GM21381 (cell line): ENCODE measurements around the gene MAMDC2.
A peak's percentile ranks its signal among the peaks of the same experiment; 100 is the strongest.

Experiments
- ATAC-seq: cut with Tn5 transposase; IDR thresholded peaks from one replicate; pipeline ENCODE4 v1.9.1; 2021; ENCODE audit warnings: mild to moderate bottlenecking, moderate library complexity; ENCODE audit not compliant: unreplicated experiment

Gene MAMDC2

DNA sequence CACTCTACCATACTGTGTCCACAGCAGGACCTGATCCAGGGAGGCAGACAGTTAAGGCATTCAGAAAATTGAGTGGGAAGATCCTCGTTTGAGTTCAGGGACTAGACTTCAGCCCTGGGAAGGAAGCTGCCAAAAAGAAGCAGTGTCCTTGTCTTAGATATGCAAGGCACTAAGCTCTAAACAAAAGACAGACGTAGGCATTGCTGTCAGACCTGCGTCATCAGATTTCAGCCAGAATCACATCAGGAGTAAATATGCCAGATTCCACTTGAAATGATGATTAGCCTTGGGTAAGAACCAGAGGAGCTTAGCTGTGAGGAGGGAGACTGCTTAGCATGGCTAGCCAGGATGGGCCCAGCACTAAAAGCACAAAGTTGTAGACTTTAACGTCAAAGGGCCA is 56.7 kb downstream of the MAMDC2 start:
- no peak for ATAC-seq

DNA sequence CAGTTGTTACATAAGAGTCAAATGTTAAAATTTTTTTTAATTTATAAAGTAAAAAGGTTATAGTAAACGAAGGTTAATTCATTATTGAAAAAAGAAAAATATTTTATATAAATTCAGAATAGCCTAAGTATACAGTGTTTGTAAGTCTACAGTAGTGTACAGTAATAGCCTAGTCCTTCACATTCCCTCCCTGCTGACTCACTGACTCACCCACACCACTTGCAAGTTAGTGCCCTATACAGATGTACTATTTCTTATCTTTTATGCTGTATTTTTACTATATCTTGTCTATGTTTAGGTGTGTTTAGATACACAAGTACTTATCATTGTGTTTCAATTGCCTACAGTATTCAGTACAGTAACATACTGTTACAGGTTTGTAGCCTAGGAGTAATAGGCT is 57.6 kb downstream of the MAMDC2 start:
- ATAC-seq, result no peak

DNA sequence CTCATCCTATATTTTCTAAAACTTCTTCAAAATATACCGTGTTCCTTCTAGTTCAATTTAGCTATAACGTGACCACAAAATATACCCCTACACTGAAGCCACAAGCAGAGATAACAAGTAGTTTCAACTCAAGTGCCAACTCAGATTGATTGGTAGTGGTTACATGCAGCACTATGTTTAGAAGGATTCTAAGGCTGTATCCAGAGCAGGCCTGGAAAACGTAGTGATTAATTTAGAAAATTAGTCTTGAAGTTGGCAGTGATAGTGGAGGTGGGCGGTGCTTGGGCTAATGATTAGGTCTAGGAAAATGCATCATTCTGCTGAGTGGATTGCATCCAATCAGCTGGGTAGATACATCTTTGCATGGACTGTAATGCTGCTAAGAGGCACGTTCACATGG is 61.5 kb downstream of the MAMDC2 start:
- ATAC-seq, result no peak

DNA sequence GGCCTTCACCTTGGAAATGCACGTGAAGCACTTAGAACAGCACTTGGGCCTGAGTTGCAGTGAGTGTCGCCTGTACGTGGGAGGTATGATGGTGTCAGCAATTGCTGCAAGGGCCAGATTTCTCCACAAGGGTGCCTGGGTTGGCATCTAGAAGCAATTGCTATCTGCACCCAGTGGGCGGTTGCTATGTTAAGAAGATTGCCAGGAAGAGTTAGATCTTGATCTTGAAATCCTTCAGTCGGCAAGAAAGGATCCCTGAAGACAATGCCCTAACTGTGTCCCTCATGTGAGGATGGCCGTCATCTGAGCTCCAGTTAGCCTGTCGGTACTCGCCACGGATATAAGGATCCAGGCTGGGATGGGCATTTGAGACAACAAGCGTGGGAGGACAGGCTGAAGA is 62.9 kb downstream of the MAMDC2 start:
- ATAC-seq, result no peak

DNA sequence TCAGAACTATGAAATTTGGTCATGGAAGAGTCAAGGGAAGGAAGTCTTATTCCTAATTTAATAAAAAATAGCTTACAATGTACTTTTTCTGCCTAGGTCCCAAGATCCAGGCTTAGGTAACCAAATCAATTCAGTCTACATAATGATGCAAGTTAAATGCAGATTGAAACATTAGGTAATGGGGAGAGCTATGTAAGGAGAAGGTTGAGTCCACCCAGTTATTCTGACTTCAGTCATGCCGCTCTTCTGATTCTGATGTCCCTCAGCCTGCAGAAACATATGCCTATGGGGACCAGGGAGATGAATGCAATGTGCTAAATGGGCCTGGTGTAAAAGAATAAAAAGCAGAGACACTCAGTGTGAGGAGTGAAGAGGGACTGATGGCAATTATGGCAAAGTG is 63.9 kb downstream of the MAMDC2 start:
- no peak for ATAC-seq

DNA sequence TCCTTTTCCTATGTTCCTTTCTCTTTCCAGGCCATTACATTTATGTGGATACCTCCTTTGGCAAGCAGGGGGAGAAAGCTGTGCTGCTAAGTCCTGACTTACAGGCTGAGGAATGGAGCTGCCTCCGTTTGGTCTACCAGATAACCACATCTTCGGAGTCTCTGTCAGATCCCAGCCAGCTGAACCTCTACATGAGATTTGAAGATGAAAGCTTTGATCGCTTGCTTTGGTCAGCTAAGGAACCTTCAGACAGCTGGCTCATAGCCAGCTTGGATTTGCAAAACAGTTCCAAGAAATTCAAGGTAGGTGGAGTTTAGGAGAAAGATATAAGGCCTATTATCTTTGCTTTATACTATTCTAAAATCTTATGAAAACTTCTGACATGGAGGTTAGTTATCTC is 64.5 kb downstream of the MAMDC2 start:
- no peak for ATAC-seq

DNA sequence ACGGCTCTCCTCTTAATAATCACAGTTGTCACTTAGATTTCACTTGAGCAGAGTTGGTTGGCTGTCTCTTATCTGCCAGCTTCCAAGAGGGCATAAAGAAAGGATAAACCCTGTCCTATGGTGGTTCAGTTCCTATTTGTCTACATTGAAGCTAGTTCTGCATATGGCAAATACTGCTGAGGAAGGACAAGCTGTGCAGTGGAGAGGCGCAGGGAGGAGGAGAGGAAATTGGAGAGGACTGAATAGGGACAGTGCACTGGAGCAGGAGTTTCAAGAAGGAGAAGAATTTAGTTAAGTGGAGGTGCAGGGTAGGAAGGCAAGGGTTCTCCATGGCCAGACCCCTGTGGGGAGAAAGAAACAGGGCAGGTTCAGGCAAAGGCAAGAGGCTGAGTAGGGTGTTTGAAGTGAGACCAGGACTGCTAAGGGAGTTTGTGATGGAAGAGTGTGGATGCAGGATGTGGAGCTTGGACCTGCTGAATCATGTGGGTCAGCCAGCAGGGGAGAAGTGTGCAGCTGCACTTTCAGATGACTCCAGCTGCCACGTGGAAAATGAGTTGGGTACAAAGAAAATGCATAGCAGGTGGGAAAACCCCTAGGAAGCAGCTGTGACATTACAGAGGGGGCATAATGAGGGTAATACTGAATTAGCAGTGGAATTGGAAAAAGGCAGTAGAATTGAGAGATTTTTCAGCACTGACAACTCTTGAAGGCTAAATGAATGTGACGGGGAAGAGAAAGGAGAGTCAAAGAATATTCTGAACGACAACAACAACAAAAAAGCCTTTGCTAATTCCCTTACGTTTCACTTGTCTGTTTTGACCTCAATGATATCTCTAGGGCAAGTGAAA is 66.8 kb downstream of the MAMDC2 start:
- no peak for ATAC-seq

DNA sequence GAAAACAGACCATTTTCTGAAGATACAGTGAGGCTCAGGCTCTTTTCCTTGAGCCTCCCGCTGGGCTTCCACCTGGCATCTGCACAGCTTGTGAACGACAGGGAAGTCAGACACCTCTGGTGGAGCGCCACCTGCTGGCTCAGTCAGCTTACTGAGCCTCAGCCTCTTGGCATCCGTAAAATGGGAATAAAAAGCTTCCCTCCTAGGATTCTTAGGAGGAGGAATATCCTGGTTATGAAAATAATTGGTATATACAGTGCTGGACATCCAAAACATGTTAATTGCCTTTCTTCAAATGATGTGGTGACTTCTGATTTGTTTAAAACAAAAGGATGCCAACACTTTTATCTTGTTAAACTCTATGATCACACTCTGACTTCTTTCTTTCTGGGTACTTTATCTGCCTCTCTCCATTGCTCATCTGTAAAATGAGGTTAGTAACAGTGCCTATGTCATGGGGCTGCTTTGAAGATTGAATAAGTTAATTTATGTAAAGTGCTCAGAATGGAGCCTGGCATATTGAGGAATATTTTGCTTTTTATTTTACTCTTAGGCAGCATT is 67.5 kb downstream of the MAMDC2 start:
- ATAC-seq, result peak; percentile 64

DNA sequence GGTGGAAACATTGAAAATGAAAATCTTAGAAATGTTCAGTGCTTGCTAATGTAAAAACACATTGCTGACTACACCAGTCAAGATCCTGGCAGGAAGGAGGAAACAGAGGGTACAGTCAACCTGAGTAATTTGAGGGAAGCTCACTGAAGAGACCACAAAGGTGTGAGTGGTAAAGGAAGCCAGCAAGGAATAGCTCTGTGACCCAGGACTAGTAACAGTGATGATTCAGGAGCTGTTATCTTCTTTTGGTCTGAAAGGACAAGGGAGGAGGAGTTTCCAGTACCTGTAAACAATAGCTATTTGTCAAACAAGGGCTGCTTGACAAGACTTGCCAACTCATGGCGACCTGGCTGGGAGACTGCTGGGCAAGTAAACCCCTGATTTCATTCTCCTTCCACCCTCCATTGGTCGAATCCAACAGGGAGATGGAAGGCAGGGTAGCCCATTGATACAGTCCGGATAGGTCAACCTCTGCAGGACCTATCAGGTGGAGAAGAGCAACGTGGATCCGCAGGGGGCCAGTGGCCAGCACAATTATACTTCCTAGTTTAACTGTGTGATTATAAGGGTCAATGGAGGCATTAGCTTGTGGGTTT is 68.1 kb downstream of the MAMDC2 start:
- ATAC-seq, result no peak

DNA sequence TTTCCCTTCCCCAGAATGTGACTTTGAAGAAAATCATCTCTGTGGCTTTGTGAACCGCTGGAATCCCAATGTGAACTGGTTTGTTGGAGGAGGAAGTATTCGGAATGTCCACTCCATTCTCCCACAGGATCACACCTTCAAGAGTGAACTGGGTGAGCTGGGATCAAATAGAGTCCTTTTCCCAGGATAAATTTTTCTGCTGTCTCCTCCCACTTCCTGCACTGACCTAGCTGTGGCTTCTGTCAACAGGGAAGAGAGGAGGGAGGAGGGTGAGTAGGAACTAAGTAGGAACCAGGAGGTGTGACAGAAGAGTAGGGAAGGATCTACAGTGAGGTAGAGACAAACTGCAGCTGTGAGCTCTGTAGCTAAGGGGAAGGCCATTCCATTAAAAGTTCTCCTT is 69.3 kb downstream of the MAMDC2 start:
- ATAC-seq, result no peak

DNA sequence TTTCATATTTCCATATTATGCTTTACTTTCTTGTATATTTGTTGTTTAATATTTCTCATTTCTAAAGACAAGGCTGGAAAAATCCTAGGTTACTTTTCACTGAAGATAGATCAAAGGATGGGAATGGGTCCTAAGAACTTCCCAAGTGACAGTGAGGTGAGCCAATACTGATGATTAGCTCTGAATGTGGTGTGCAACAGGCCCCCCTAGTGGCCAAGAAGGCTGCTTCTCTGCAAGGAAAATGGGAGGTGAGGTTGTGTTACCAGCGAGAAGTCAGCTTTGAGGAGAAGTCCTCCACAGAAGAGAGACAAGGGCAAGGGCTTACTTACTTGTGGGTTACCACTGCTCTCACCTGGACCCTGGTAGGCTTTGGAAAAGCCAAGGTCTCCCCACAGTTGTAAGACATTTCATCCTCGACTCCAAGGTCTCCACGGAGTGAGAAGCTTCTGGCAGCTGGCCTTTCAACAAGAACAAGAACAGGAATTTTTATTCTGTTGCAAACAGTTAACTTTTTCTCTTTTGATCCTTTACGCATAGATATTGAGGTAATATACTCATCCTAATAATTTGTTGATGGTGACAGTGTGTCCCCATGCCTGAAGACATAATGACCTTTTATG is 69.9 kb downstream of the MAMDC2 start:
- ATAC-seq, result peak; percentile 61

DNA sequence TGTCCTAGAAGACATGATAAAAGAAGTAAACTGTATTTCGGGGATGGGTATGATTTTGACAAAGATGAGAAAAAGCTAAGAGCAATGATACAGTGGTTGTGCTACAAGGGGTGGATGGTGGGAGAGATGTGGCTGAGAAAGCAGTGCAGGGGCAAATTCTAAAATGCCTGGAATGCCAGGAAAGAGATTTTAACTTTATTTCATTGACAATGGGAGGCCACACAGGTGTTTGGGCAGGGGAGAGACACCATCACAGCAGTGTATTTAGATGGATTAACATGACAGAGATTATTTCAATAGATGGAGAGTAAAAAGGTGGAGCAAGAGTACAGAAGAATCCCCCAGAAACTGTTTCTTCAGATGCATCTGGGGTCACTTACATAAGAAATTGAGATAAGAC is 71.2 kb downstream of the MAMDC2 start:
- no peak for ATAC-seq

DNA sequence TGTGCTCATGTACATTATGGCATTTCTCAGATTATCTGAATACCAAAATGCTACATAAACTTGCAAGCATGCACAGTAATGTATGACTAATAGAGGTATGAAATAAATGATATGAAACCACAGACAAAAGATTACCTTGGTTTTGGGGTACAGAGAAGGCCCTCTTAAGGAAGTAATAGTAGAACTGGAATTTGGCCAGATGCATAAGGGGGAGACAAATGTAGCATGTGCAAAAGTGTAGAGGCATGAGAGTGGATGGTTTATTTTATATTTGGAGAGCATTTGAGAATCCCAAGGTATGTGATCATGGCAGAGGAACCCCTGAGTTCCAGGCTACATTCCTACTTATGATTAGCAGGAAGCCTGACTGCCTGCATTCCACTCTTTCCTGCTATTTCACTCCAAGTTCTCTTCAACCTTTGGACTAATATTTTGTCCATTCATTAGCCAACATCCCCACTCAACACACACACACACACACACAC is 74.2 kb downstream of the MAMDC2 start:
- no peak for ATAC-seq

DNA sequence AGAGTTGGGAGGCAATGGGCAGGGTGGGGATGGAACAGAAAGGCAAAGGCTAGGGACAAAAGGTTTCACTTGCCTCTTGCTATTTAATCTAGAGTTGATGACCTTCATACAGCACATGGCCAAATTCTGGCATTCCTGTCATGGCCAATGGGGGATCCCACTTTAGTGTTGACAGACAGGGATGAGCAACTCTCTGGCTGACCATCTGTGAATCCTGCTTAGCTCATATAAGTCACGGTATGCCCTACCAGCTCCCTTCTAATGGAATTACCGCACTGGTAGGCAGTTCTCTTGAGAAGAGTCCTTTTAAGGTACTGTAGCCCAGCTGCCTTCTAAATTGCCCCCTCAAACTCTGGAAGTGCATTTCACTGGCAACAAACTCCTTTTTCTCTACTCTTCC is 76.1 kb downstream of the MAMDC2 start:
- no peak for ATAC-seq

DNA sequence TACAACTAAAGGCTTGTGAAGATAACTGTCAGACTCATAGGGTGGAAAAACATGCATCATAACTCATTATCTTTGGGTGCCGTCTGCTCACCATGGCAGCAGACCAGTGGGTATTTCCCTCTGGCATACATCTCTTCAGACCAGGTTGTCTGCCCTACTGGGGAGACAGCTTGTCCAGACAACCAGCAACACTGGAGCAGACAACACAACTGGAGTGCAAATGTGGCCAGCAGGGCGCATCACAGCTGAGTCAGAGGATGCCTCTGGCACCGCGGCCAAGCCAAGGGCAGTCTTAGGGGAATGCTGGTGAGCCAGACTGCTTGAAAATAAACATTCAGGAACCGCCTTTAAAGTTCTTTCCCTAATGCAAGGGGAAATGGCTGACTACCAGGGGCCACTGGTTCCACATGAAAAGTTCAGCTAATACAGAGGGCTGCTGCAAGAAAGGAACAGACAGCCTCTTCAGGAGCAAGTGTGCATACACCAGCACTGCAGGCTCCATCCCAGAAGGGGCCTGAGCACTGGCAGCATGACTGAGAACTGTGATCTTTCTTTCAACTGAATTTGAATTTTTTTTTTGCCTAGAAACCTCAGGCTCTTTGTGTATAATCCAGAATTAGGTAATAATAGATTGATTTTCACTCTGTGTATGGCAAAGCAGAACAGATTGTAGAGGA is 77.3 kb downstream of the MAMDC2 start:
- ATAC-seq, result no peak

DNA sequence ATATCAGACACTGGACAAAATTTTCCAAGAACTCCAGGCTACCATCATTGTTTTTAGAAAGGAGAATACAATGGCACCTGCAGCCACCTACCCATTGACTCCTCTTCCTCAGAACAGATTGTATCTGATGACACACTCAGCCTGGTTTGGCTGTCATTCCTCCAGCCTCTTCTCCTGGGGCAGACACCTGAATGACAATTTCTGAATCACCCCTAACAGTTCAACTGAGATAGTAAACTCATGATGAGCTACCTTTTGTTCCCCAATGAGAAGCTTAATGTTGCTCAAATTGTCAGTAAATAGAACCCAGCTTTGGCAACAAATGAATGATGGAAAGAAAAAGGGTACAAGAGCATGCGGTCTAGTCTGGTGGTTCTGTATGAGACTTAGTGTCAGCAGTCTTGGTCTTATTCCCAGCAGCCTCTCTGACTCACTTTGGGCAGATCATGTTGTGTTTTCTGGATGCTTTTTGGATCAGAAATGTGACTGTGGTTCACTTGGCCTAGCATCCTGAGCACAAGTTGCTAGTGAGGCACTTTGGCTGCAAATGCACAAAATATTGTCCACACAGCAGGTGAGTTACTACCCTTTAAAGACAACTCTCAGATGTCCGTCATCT is 78.3 kb downstream of the MAMDC2 start:
- ATAC-seq, result no peak

DNA sequence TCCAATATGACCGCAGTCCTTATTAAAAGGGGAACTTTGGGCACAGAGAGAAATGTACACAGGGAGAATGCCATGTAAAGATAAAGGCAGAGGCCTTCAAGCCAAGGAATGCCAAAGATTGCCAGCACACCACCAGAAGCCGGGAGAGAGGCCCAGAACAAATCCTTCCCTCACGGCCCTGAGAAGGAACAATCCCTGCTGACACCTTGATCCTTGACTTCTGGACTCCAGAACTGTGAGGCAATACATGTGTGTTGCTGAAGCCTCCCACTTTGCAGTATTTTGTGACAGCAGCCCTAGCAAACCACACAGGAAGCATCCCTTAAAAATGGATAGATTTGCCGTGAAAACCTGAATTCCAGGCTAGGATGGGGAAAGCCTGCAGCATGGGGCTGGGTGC is 80.0 kb downstream of the MAMDC2 start:
- ATAC-seq, result no peak

DNA sequence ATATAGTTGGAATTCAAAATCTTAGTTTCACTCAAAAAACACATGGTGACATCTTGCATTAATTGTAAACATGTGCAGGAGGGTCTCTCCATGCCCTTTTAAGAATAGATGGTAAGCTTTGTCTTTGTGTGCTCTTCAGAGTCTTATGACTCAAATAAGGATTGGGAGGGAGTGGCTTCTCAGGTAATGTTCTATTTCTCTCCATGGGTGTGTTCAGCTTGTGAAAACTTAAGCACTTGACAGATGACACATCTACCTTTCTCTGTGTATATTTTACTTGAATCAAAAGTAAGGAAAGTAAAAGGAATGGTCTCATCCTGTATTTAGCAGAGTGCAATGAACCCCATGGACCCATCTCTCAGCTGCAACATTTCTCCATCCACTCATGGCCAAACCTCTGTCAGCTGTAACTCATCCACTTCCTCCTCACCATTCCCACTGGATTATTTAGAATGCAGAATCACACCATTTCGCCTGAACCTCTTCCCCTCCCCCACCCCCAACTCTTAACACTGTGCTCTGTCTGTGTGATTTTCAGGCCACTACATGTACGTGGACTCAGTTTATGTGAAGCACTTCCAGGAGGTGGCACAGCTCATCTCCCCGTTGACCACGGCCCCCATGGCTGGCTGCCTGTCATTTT is 82.1 kb downstream of the MAMDC2 start:
- ATAC-seq, result no peak

DNA sequence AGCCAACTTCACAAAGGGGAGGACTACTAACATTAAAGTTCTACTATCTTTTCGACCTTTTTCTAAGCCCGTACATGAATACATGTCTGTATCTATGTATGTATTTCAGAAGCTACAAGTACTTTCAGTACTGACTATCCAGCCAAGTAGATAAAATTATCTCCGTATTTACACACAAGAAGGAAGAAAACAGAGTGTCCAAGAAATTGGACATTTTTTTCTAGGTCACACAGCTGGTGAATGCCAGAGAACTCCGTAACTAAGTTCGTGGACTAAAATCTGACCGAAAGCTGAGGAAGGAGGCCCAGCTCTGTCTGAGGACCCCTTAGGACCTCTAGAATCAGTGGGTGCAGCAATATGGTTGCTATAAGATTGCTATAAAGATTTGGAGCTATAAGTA is 83.4 kb downstream of the MAMDC2 start:
- no peak for ATAC-seq
